ENCODE results near the gene ARFRP1. TPM values are rescaled to one million over a fixed set of nuclear protein-coding genes. Genes with fewer than 3 reads are reported as not detected.

Gene ARFRP1
- total RNA-seq, 1 experiment from 2014 or later: 74.0 TPM

- CTCF ChIA-PET: no interaction called here
- DNase-seq: no peak
- H3K27ac Mint-ChIP-seq (ENCODE audit: unreplicated experiment): no peak overlapping the region
- no peaks in the 10 kb centered on the region for H3K9me3 Mint-ChIP-seq (ENCODE audit: low read depth, unreplicated experiment)
- H3K4me3 Mint-ChIP-seq (ENCODE audit: low read depth, unreplicated experiment): no peak overlapping the region
- no peak for TF ChIP-seq CTCF (IDR thresholded peaks at IDR 0.05; ENCODE audit: unreplicated experiment)
- H3K4me1 Mint-ChIP-seq (ENCODE audit: low read depth, unreplicated experiment): no peaks in the 10 kb centered on the region
- no peaks in the 10 kb centered on the region for H3K27me3 Mint-ChIP-seq (ENCODE audit: unreplicated experiment)
- BruUV-seq (replicated peaks): no TSS peak
- intact Hi-C loops (cut with micrococcal nuclease; ENCODE audit: unreplicated experiment): no loop called here
- H3K36me3 Mint-ChIP-seq (ENCODE audit: insufficient read depth, unreplicated experiment): peaks cover 46% of the 10 kb centered on the region
Measured at GRCh38 chr20:63734111-63734945, 26.6 kb upstream of the ARFRP1 start.

GRCh38 chr20:63733579-63734081, 25.9 kb upstream of the ARFRP1 start:
- intact Hi-C loops (cut with micrococcal nuclease; ENCODE audit: unreplicated experiment): no loop called here
- no peak for DNase-seq
- no peaks in the 10 kb centered on the region for H3K27me3 Mint-ChIP-seq (ENCODE audit: unreplicated experiment)

GRCh38 chr20:63733117-63733516, 25.3 kb upstream of the ARFRP1 start:
- CTCF ChIA-PET: no interaction called here
- H3K4me3 Mint-ChIP-seq (ENCODE audit: low read depth, unreplicated experiment): no peak overlapping the region

More at GRCh38 chr20:63733579-63734081, 25.9 kb upstream of the ARFRP1 start:
- Mint-ChIP-seq H3K9me3 (ENCODE audit: low read depth, unreplicated experiment) (no peaks in the 10 kb centered on the region), H3K27ac (ENCODE audit: unreplicated experiment) (no peak overlapping the region), H3K36me3 (ENCODE audit: insufficient read depth, unreplicated experiment) (peaks cover 42% of the 10 kb centered on the region), H3K4me1 (ENCODE audit: low read depth, unreplicated experiment) (no peaks in the 10 kb centered on the region), H3K4me3 (ENCODE audit: low read depth, unreplicated experiment) (no peak overlapping the region)
- BruUV-seq (replicated peaks): no TSS peak
- TF ChIP-seq CTCF (IDR thresholded peaks at IDR 0.05; ENCODE audit: unreplicated experiment): no peak
- CTCF ChIA-PET: no interaction called here

More at GRCh38 chr20:63733117-63733516, 25.3 kb upstream of the ARFRP1 start:
- BruUV-seq (replicated peaks): no TSS peak
- TF ChIP-seq CTCF (IDR thresholded peaks at IDR 0.05; ENCODE audit: unreplicated experiment): no peak
- Mint-ChIP-seq H3K4me1 (ENCODE audit: low read depth, unreplicated experiment) (no peaks in the 10 kb centered on the region), H3K27me3 (ENCODE audit: unreplicated experiment) (no peaks in the 10 kb centered on the region), H3K27ac (ENCODE audit: unreplicated experiment) (no peak overlapping the region), H3K36me3 (ENCODE audit: insufficient read depth, unreplicated experiment) (peaks cover 42% of the 10 kb centered on the region), H3K9me3 (ENCODE audit: low read depth, unreplicated experiment) (no peaks in the 10 kb centered on the region)
- intact Hi-C loops (cut with micrococcal nuclease; ENCODE audit: unreplicated experiment): no loop called here
- DNase-seq: no peak
